HG03159 (cell line): ENCODE data around the gene INF2.
"Not testable (repeated sequence)": the region's sequence is repeated elsewhere in the genome, so short reads cannot be mapped to it uniquely, and the experiment has no call there.

Experiments
- ATAC-seq: cut with Tn5 transposase; IDR thresholded peaks from one replicate; pipeline ENCODE4 v1.9.1; 2021; ENCODE audit warnings: mild to moderate bottlenecking, moderate library complexity; ENCODE audit not compliant: unreplicated experiment

The INF2 gene

DNA sequence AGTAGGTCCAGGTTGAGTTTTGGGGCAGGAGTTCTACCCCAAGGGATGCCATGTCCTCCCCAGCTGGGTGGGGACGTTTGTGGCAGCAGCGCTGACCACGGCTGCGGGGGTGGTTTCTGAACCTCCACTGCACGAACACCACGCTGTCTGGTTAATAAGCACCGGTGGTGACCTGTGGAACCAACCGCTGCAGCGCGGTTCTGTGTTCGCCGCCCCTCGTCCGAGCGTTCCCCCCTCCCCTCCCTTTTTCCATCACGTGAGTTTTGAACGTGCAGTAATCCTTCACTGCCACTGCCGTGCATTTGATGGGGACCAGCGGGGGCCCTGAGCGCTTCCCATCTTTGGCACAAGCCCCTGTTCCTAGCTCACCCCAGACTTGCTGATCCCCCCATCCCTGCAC lies 28.2 kb downstream of the INF2 start:
- no peak for ATAC-seq

DNA sequence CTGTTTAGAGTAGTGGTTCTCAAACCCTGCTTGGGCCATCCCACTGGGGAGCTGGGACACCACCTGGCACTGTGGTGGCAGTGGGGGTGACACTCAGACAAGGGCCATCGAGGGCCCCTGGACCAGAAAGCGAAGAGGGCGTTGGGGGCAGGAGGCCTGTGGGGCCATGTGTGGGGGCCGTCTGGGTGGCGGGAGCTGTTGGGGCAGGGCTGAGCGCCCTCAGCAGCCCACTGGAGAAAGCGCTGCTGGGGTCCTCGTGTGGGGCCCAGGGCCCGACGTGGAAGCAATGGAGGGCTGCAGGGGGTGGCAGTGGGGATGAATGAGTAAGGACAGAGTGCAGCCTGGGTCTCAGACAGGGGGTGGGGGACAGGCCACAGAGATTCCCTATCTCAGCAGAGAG lies 28.7 kb downstream of the INF2 start:
- no peak for ATAC-seq

DNA sequence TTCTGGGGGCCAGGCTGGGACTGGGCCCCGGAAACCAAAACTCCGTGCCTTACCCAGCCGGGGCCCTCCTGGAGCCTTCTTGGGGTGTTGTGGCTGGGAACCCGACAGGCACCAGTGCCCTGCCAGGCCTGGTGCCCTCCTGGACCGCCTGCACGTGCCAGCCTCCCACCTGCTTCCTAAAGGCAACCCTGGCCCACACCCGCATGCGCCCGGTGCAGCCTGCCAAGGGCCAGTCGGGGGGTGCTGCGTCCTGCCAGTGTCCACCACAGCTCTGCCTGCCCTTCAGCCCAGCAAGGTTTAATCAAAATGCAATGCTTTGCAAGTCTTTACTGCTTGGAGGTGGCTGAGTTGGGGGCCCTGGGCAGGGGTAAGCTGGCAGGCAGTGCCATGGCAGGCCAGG lies 29.5 kb downstream of the INF2 start:
- no peak for ATAC-seq

DNA sequence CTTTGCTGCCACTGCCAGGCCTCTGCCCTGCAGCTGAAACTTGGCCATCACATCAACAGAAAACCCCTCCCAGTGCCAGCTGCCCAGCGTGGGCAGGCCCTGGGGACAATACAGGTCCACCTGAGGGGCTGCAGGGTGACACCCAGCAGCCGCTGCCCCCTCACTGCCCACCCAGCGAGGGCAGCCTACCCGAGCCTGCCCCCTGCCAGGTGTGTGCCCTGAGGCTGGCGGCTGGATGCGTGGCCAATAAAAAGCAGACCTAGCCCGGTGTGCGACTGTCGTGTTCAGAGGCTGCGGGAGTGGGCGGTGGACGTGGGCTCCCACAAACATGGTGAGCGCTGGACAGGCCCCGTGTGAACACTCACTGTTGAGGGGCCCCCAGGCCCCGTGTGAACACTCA lies 29.9 kb downstream of the INF2 start:
- ATAC-seq, result no peak

DNA sequence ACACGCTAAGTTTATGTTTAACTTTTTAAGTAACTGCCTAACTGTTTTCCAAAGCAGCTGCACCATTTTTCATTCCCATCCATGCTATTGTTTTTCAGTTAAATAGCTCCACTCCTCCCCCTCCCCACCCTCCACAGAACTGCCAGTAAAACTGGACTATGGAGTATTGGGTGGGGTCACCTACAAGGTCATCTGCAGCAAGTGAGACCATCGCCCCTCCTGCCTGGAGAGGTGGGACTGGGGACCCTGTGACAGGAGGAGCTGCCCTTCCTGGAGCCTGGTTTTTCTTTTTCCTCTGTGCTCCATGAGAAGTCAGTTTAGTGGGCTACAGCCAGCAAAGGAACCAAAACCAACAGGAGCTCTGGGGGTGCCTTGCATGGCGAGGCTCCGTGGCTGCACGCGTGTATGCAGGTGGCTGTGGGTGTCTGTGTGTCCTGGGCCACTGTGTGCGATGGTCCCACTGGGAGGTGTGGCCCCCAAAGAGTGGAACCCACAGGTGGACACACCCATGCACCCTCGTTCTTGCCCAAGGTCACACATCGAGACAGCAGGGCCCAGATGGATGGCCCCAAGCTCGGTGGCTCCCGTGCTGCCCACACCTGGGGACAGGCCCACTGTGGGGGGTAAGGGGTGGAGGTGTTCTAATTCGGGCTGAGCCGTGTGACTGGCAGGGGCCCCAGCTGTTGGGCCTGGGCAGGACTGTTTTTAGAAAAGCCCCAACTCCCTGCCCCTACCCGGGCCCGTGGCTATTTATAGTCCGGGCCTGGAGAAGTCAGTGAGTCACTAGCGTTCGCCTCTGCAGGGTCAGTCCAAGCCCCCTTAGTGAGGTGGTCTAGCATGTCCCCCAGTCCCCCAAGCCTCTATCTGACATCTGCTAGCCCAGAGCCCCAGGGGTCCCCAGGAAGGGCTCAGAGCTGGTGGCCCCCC lies 32.4 kb downstream of the INF2 start:
- ATAC-seq, result no peak

DNA sequence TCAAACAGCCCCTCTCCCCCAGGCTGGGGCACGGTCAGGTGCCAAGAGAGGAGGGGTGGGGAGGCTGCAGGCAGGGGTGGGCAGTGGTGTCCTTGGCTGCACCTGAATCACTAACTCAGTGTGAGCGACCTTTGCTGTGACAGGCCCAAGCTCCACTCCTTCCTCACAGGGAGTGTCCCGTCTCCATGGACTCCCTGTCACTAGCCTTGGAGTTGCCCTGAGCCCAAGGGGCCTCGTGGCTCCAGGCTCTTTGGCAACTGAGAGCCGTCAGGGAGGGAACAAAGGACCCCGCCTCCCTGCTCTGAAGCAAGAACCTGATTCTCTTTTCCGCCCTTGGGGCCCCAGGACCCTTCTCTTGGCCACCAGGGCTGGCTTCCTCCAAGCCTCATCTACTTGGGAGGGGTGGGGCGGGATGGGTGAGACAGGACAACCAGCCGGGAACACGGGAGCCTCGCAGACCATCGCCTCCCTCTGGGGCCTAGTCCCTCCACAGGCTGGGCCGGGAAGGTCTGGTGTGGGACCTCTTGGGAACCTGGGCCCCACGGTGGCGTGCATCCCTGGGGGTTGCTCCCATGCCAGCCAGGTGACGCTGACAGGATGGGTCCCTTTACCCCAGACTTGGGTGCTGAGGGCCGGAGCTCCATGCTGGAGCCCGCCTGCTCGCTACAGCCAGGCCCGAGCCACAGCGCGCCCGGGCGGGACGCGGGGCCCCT lies 33.7 kb downstream of the INF2 start:
- ATAC-seq, result no peak

DNA sequence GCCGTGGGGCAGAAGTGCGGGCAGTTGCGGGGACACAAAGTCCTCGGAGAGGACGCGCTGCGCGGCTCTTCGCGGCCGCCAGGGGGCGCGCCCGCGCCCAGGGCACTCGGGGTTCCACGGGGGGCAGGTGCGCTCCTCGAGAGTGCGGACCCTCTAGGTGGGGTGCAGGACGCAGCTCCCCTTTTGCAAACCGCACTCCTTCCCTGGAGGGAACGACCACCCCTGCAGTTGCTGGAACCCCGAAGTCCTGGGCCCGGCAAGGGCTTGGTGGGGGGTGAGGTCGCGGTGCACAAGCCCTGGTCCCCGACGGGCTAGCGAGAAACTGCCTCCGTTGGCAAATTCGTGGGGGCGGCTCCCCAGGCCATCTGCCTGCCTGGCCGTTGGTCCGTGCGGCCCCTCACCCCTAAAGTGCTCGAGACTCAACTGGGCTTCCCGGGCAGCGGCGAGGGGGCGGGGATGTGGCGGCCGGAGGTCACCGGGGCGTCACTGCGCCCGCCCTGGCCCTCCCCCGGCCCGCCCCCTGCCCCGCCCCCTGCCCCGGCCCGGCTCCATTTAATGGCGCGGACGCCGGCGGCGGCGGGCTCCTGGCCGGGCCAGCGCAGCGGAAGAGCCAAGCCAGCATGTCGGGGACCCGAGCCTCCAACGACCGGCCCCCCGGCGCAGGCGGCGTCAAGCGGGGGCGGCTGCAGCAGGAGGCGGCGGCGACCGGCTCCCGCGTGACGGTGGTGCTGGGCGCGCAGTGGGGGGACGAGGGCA lies 34.4 kb downstream of the INF2 start, which contains the start of gene ADSS1:
Gene ADSS1 (plus strand): TSS at position 579 of the 756 bp plus-strand sequence. CDS start 42 bp downstream, at position 621.
- ATAC-seq, result peak; percentile 49

DNA sequence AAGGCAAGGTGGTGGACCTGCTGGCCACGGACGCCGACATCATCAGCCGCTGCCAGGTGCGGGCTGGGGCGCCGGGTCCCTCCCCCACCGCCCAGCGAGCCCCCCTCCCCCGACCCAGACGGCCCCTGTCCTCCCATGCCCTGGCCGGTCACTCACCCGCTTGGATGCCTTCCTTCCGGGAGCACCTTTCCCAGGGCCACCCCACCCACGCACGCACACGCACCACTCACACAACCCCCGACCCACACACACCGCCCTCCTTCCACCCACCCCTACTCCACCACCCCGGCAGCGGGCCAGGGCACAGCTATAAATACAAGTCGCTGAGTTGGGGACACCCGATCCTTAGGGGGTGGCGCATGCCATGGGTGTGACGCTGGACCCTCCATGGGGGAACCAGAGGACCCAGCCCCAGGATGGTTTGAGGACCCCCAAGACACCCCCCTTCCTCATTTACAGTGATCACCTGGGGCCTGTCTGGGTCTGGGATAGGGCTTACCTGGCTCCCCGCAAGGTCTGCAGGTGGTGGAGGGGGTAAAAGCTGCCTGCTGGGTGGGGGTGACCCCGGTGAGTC lies 35.1 kb downstream of the INF2 start:
- no peak for ATAC-seq

DNA sequence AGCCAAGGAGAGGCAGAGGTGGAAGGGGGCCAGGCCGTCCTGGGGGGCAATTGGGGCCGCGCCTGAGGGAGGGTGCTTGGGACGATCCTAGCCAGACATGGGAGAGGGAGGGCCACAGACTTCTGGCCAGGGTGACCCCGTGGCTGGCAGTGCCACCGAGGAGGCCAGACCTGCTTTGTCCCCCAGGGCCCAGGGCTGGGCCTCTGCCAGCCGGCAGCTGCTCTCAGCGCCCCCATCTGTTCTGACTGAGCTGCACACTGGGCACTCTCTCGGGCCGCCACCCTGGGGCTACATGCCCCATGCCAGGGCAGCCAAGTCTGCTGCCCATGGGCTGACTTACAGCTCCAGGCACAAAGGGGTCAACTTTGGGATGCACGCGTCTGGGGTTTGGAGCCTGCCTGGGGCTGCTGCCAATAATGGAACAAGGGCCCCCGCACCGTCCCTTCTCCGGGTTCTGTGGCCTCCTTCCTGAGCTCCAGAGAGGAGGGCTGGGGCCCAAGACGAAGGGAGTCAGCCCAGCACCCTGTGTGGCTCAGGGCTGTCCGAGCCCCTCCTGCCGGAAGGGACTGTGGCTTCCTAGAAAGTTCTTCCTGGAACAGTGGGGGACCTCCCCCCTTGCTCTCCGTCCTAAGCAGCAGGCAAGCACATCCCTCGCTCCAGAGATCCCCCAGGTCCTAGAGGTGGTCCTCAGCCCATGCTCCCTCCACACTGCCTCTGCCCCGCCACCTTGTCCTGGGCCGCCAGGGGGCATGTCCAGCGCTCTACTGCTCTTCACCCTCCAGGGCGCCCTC lies 35.8 kb downstream of the INF2 start:
- ATAC-seq, result no peak

DNA sequence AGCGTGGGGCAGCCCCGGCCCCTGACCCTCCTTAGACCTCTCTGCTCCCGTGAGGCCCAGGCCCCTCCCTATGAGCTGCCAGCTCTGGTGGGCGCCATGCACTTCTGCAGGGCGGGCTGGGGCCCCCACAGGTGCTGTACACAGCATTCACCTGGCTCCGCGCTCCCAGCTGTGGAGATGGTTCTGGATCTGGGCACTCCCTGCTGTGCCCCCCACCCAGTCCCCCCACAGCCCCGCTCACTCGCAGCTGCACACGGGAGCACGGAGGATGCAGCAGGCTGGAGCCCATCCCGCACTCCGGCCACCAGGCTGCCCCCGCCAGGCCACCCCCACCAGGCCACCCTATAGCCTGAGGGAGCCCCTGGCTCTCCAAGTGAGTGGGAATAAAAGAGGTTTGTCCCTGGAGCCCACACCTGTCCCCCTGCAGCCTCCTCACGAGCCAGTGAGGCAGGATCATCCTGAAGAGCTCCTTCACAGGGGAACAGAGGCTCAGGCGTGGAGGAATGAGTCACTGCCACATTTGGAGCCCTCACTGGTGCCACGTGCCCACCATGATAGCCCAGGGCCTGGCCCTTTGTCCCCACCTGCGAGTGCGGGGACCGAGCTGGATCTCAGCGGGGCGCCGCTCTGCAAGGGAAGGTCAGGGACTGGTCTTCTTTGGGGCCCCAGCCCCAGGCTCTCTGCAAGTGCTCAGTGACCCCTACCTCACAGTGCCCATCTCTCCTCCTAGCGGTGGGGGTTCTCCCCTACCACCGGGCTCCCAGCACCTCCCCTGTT lies 36.5 kb downstream of the INF2 start:
- ATAC-seq, result no peak

DNA sequence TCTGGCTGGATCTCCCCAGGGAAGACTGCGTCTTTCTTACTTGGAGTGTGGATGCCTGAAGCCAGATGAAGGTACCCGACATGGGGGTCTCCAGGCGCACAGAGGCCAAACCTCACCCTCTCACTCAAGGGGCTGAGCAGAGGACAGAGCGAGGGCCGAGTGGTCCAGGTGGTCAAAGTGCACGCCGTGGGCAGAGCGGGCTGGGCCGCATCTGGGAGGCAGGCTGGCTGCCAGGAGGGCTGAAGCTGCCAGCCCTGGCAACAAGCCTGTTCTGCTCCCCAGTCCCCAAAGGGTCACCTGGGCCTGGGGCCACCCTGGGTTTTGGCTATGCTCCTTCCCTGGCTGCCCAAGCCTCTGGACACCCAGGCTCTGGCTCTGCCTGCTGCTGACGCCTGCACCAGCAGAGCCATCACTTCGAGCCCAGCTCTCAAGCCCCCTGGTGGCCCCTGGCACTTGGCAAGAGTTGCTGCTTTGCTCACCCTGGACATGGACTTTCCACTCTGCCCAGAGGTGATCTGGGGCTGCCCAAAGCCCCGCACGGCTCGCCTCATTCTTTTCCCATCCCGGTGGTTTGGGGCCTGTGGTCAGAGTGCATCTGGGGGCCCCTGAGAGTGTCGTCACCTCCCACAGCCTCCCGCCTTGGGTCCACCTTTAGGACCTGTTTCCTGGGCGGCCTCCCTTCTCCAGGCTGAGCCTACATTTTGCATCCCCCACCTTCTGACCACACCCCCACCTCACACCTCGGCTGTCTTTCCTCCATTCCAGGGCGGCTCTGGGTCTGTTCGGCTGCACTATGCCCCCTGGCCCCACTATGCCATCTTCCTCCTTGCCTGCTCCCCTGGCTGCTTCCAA lies 37.4 kb downstream of the INF2 start:
- ATAC-seq, result no peak

DNA sequence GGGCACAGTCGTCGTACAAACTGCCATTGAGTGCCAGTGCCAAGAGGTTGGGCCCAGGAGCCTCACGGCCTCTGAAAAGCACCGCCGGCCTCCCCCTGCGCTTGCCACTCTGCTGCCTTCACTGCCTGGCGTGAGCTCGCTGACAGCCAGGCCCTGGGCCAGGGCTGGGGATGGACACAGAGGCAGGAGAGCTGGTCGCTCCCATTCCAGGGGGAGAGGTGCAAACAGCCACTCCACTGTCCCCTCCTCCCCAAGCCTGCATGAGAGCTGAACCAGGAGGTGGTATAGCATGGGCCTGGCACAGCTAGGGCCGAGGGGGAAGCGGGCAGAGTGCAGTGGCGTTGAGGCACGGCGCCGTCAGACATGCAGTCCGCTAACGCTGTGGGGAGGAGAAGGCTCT lies 39.2 kb downstream of the INF2 start:
- no peak for ATAC-seq

DNA sequence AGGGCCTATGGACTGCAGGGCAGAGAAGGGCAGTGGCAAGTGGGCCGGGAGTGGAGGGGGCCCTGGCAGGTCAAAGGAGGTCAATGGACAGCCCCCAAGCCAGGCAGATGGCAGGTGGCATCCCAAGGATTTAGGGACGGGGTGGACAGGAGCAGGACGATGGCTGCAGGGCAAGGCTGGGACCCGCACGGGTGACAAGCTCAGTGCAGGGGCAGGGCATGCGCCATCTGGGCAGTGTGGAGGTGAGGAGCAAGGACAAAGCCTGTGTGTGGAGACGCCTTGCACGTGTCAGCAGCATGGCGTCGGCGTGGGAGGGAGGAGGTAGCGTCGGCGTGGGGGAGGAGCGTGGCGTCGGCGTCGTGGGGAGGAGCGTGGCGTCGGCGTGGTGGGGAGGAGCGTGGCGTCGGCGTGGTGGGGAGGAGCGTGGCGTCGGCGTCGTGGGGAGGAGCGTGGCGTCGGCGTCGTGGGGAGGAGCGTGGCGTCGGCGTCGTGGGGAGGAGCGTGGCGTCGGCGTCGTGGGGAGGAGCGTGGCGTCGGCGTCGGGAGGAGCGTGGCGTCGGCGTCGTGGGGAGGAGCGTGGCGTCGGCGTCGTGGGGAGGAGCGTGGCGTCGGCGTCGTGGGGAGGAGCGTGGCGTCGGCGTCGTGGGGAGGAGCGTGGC lies 39.9 kb downstream of the INF2 start:
- ATAC-seq, result not testable (repeated sequence)

DNA sequence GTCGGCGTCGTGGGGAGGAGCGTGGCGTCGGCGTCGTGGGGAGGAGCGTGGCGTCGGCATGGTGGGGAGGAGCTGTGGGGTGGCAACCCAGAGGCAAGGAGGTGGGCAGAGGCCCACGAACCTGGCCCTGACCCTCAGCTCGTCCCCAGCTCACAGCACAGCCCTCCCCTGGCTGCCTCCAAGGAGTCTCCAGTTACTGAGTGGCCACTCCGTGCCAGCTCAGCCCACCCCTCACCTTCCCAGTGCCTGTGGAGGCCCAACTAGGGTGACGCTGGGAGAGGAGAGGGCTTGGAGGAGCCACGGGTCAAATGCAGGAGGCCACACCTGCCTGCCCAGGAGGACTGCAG lies 40.4 kb downstream of the INF2 start:
- no peak for ATAC-seq

DNA sequence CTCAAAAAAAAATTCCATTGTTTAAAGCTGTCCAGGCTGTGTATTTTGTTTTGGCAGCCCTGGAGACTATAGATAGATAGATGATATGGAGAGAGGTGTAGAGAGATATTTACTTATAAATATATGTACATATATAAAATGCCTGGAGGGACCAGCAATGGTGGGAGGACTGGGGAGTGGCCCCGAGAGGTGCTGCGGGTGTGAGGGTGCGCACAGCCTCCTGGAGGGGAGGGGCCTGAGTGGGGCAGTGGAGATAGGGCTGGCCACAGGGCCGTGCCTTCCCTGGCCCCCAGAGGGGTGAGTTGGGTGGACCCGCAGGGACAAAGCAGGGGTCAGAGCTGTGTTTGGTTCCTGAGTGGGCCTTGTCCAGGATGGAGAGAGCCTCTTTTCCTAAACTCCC lies 41.1 kb downstream of the INF2 start:
- ATAC-seq, result no peak

DNA sequence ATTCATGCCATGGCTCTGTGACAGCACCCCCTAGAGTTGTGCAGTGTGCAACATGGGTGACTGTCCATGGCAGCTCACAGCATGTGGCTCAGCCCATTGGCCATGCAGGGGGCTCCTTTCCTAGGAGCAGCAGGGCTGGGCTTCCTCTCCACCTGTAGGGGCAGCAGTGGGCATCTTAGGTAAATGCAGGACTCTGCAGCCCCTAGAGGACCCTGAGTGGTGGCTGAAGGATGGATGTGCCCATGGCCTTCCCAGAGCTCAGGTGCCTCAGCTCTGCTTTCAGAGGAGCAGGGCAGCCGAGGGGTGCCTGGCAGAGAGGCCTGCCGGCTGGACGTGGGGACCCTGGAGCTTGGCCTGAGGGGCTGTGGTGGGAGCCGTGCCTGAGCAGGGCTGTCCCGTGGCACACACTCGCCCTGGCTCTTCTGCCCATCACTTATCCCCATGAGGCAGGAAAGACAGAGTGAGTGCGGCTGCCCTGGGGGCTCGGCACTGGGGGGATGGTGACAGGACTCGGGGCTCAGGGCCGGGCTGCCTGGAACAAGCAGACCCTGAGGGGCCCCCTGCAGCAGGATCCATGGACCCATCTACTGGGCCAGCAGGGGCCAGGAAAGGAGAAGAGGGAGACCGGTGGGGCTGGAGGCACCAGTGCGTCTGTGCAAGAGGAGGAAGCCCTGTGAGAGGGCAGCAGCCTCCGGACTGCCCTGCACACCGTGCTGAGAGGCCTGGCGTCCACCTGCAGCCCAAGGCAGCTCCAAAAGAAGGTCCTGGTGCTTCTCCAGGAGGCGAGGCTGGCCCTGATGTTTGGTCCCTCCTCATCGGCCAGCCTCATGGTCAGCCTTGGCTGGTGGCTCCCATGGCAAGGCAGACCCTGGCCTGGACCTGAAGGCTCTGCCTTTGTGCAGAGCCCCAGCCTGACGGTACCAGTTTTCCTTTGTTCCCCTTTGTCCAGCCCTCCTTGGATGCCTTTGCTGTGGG lies 42.2 kb downstream of the INF2 start:
- no peak for ATAC-seq

DNA sequence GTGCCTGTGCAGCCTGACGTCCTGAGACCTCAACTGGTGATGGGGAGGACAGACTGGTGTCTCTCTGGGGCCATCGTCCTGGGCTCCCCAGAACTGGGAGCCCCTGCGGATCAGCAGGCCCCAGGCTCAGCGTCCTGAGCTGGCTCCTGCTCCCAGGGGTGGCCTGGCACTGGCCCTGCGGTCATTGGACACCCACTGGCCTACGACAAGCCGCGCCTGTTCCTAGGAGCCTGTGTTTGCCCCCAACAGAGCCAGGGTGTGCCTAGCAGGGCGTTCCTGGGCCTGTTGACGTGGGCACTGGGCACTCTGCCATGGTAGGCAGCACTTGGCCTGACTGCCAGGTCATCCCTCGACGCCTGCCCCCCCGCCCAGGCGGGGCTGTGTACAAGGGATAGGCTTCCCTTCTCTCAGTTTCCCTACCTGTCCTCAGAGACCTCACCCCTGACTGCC lies 43.0 kb downstream of the INF2 start:
- no peak for ATAC-seq
